GM19351 (cell line): Measurements from ENCODE around the gene ALKBH3.

ENCODE experiments used
- ATAC-seq: cut with Tn5 transposase; IDR thresholded peaks from one replicate; pipeline ENCODE4 v1.9.1; 2021; ENCODE audit warnings: mild to moderate bottlenecking, moderate library complexity; ENCODE audit not compliant: unreplicated experiment

The ALKBH3 gene

GRCh38 chr11:43880640-43881159, at the start of gene ALKBH3:
Gene ALKBH3 (plus strand): TSS chr11:43880831. CDS start chr11:43882653, 1,822 bp downstream.
- peak; percentile 99 for ATAC-seq

- no peak for ATAC-seq
These were observed 49.6 kb upstream of the ALKBH3 start for GRCh38 chr11:43830928-43831440.

GRCh38 chr11:43832536-43832935, 48.1 kb upstream of the ALKBH3 start:
- ATAC-seq, result no peak

GRCh38 chr11:43833657-43834073, 47.0 kb upstream of the ALKBH3 start:
- ATAC-seq, result no peak

- ATAC-seq, result no peak
These were observed 46.3 kb upstream of the ALKBH3 start for GRCh38 chr11:43834286-43834685.

- ATAC-seq, result no peak
These were observed 45.5 kb upstream of the ALKBH3 start for GRCh38 chr11:43835104-43835503.

- ATAC-seq, result no peak
These were observed 42.8 kb upstream of the ALKBH3 start for GRCh38 chr11:43837879-43838278.

- no peak for ATAC-seq
These were observed 38.6 kb upstream of the ALKBH3 start for GRCh38 chr11:43842021-43842420.

- ATAC-seq, result no peak
These were observed 34.8 kb upstream of the ALKBH3 start for GRCh38 chr11:43845816-43846215.

GRCh38 chr11:43852057-43852636, 28.5 kb upstream of the ALKBH3 start:
- ATAC-seq, result peak; percentile 94

GRCh38 chr11:43853781-43854180, 26.9 kb upstream of the ALKBH3 start:
- ATAC-seq, result no peak

GRCh38 chr11:43856993-43857392, 23.6 kb upstream of the ALKBH3 start:
- no peak for ATAC-seq

- no peak for ATAC-seq
These were observed 19.5 kb upstream of the ALKBH3 start for GRCh38 chr11:43861141-43861540.

- ATAC-seq, result no peak
These were observed 14.1 kb upstream of the ALKBH3 start for GRCh38 chr11:43866520-43866919.

- ATAC-seq, result no peak
These were observed 13.7 kb upstream of the ALKBH3 start for GRCh38 chr11:43866969-43867368.

GRCh38 chr11:43868852-43869567, 11.6 kb upstream of the ALKBH3 start:
- peak; percentile 100 for ATAC-seq

- ATAC-seq, result no peak
These were observed 9.6 kb upstream of the ALKBH3 start for GRCh38 chr11:43871051-43871450.

- no peak for ATAC-seq
These were observed 7.6 kb upstream of the ALKBH3 start for GRCh38 chr11:43872995-43873394.

- no peak for ATAC-seq
These were observed 6.6 kb upstream of the ALKBH3 start for GRCh38 chr11:43874078-43874477.

GRCh38 chr11:43874738-43875137, 5.9 kb upstream of the ALKBH3 start:
- ATAC-seq, result no peak

- no peak for ATAC-seq
These were observed 617 bp upstream of the ALKBH3 start for GRCh38 chr11:43879789-43880639.
